Stimulated activated CD4-positive, alpha-beta T cell treated with anti-CD3 and anti-CD28 coated beads, Interleukin-12 subunit alpha, Interleukin-12 subunit beta, amount 100 ng/mL, for 48 hours (primary cell): Measurements from ENCODE around the gene CCT6B.

ENCODE experiments used
- DNase-seq, 3 donors: peaks; one replicate each; pipeline ENCODE4 v3.0.0-alpha.2; 2020; ENCODE audit warnings: low read depth in 2 of 3, low spot score in 1 of 3

CCT6B gene

DNA sequence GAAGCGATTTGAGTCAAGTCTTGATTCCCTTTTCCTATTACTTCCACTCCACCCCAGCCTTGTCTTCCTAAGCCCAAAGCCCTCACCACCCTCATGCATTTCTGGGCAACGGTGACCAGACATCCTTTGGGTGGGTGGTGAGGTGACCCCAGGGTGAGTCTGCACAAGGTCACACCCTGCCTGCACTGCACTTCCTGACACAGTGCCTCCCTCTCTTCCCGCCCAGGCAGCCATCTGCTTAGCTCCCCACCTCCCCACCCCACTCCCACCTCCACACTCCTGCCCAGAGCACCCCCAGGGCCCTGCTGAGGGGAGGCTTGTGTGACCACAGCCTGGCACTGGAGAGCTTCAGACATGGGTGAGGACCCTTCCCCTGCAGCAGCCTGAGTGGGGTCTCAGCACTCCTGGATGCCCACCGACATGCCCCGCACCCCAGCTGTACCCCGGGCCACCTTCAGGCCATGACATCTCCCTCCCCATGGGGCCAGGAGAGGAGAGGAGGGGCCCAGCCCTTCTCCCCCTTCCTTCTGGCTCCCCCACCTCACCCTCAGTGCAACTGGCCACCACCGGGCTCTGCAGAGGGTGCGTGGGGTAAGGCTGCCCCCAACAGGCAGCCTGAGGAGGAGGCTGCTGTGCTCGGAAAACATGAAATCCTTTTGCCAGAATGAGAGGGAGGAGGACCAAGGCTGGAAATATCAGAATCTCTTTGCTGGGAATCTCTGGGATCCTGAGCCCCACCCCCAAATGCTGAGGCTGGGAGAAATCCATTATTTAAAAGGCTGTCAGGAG, 68.6 kb downstream of the CCT6B start:
- DNase-seq = no peak

DNA sequence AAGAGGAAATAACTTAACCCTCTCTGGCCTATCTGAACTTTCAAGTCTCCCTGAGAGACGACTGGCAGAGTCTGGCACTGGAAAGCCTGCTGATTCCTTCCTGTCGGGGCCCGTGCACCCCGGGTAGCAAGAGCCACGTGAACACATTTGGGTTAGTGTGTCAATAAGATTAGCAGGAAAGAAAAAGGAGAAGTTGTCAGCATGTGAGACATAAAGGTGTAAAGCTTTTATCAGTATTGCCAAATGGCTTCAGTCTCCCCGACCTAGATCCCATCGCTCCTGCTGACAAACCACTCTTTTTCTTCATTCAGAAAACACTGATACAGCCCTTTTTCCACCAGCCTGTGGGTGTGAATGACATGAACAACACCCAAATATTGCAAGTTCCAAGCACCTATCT, 74.4 kb downstream of the CCT6B start:
- no peak for DNase-seq

DNA sequence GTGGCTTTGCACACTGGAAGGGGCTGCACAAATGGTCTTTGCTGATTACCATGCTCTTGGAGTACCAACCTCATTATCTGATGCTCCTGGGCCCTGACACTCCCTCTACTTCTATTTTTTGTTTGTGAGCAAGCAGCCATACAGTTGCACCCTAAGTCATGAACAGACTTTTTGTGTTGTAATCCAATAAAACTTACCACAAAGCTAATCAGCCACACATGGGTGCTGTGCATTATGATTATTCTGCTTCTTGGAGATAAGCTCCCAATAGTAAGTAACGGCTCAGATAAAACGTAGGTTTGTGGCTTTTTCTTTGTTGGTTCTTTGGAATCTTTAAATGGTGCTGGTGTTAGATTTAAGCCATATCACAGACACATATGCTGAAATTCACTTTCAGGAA, 76.2 kb downstream of the CCT6B start:
- DNase-seq = no peak

DNA sequence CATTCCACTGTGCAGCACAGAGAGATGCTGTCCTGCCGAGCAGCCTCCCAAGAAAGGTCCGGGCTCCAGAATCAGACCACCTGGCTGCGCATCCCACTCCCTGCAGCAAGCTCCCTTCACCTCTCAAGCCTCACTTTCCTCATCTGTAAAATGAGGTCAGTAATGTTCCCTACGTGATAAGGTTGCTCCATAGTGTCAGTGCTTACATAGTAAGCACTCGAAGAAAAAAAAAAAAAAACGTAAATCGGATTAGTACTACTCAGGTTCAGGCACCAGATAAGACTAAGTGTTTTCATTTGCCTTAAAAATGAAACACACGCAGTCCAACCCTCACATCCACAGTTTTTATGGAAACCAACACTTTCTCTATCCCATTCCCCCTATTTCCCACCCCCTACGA, 76.7 kb downstream of the CCT6B start:
- DNase-seq = no peak

DNA sequence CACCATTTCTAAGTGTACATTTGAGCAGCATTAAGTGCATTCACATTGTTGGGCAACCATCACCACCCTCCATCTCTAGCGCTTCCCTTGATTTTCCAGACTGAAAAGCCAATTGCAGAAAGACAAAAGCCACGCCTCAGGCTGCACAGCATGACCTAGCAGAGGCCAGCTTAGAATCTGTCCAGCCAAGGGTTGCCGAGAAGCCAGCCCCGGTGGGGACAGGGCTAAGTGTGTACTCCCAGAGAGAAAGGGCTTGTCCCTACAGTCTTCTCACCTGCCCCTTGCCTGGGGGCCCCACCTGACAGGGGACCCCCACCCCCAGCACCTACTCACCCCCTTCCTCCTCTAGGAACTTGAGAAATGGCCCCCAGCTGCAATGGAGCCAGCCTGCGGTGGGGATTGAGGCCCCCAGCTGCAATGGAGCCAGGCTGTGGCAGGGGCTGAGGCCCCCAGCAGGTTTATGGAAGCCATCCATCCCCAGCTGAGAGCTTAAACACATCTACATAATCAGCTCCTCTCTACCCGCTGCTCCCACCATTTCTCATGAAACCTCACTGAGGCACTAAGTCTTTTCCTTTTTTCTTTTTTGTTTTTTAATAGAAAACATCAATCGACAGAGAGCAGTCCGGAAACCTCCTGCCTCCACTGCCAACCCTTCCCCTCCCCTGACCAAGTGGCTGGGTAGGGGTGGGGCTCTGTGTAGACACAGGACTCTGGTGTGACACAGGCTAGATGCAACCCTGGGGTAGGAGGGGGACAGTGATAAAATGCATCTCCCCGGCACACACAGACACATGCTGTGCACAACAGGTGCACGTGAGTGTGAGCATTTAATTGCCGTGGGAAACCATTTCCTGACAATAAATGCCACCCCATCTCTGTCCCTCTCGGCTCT, 77.9 kb downstream of the CCT6B start:
- no peak for DNase-seq

DNA sequence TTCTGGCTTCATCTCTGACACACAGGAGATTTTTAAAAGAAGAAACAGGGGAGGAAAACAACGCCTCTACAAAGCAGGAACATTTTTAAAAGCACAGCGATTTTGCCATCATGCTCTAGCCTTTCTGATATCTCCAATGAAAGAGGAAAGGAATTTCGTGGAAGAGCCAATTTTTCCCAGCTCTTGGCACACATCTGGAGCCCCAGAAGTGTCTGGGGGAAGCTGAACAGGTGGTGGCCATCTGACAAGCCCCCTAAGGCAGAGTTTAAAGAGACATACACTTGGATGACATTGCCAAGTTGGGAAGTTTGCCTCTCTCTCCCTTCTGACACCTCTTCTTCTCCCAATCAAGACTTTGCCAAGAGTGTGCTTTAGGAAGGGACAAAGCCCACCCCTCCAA, 82.1 kb downstream of the CCT6B start:
- no peak for DNase-seq
